GM12874 (cell line): ENCODE measurements around the gene SRGAP1.

Experiments
- TF ChIP-seq, protein P1 (sequence below): IDR thresholded peaks from 2 replicates; pipeline ENCODE4 v1.5.1; 2011; ENCODE audit warnings: low read depth, mild to moderate bottlenecking, control low read depth, low read length, moderate library complexity; ENCODE audit not compliant: insufficient read depth

The SRGAP1 gene

DNA sequence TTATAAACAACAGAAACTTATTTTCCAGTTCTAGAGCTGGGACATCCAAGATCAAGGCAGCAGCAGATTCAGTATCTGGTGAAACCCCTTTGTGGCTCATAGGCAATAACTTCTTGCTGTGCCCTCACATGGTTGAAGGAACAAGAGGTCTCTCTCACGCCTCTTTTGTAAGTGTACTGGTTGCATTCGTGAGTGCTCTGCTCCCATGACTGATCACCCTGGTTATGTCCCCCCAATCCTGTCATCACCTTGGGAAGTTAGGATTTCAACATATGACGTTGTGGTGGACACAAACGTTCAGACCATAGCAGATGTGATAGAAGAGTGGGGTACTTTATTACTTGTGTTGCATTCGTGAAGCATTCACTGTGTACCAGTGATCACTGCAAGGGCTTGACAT, 184.0 kb downstream of the SRGAP1 start:
- TF ChIP-seq, protein P1, sequence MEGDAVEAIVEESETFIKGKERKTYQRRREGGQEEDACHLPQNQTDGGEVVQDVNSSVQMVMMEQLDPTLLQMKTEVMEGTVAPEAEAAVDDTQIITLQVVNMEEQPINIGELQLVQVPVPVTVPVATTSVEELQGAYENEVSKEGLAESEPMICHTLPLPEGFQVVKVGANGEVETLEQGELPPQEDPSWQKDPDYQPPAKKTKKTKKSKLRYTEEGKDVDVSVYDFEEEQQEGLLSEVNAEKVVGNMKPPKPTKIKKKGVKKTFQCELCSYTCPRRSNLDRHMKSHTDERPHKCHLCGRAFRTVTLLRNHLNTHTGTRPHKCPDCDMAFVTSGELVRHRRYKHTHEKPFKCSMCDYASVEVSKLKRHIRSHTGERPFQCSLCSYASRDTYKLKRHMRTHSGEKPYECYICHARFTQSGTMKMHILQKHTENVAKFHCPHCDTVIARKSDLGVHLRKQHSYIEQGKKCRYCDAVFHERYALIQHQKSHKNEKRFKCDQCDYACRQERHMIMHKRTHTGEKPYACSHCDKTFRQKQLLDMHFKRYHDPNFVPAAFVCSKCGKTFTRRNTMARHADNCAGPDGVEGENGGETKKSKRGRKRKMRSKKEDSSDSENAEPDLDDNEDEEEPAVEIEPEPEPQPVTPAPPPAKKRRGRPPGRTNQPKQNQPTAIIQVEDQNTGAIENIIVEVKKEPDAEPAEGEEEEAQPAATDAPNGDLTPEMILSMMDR = no peak

DNA sequence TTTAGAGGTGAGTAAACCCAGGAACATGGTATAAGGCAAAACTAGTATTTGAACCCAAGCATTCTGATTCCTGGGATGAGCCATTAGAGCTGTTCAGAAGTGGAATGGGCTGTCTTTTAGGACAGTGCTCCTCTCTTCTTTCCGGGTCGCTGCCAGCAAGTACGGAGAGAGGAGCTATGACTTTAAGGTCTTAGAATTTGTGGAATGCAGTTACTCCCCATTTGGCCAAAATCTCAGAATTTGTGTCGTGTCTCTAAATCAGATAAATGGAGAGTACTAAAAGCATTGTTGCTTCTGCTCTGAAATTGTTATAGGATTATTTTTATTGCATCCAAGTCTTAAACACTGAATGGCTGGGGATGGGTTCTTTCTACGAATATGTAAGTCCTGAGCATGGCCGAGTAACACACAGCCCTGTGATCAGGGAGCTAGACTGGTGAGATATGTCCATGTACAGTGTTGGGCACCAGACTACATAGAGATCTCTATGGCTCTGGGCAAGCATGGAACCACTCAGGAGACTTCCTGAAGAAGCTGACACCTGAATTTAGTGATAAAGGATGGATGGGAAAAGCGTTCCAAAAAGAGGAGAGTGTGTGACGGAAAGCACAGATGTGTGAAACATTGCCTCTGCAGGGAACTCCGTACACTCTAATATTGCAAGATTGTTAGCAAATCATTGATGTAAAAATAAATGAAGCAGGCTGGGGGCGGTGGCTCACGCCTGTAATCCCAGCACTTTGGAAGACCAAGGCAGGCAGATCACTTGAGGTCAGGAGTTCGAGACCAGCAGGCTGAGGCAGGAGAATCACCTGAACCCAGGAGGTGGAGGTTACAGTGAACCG, 184.7 kb downstream of the SRGAP1 start:
- TF ChIP-seq, protein P1 = no peak

DNA sequence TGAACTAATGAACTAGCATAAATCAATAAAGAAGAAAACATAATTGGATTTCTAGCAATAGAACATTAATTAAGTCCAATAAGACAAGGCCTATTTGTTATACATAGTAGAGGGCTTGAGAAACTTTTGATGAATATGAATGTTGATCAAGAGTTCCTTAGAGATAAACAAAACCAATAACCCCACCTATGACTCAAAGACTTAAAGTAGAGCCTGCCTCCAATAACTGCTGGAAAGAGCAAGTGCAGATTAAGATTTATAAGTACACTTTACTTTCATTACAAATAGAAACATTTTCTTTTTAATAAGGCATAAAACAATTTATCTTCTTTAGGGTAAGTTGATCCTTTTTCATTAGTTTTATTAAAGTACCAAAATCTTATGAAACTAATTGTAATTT, 185.7 kb downstream of the SRGAP1 start:
- TF ChIP-seq, protein P1 = no peak

DNA sequence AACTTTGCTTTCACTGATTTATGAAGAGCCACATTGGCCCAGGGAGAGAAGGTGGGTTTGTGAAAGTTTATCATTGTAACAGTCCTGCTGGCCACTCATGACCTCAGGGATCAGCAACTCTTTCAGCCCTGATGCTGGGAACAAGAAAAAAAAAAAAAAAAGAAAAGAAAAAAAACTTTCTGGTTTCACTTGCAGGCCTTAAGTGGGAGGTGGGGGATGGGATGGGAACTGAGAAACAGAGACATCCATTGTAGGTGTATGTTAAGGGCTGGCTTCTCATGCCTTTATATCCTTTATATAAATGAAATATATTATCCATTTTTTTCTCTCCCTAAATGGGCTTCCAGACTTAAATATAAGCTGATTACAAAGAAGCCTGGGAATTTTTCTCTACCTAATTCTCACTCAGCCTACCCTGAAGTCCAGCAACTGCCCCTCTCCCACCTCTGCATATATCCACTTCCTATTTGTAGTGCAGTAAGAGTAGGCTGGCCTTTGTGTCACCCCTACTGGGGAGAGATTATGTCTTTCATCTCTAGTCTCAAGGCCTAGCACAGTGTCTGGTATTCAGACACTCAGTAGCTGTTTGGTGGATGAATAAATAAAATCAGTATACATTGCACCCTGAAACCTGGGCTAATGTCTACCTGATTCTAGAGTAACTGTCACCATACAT, 190.5 kb downstream of the SRGAP1 start:
- TF ChIP-seq, protein P1 = no peak

DNA sequence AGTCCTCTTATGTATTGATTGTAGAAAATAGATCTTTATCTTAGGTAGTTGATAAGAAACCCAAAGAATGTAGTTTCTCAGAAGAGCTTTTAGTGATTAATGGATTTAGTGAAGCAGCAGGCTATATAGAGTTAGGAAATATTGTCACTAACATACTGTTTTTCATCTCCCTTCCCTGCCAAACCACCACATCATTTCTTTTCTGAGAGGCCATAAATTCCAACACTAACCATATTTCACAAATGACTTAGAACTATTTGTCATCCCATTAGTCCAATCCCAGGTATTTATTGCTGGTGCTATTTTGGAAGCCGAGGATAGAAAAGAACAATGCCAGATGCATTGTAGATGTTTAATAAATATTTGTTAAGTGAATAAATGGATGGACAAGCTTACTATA, 191.9 kb downstream of the SRGAP1 start:
- TF ChIP-seq, protein P1 = no peak

DNA sequence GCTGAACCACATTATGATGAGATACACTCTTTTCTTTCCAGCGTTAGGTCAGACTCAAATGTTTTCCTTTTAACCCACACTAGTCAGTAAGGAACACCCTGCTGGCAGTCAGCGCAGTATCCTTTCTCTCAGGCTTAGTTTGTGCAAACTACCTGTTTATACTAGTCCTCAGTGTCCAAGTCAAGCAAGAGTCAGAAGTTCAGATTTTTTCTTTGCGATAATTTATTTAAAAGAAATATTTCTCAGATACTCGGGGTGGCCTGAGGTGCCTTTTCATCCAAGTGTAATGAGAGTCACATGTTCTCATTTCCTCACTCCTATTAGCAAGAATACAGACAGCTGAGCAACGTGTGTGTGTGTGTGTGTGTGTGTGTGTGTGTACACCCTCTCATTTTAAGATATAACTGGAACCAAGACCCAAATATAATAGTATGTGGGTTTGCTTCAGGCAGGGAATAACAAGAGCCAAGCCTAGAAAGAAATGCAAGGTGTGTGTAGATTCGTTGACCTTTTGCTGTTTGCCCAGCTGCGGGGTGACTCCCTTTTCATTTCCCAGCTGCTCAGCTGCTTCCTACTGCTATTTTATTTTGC, 194.9 kb downstream of the SRGAP1 start:
- TF ChIP-seq, protein P1 = no peak

DNA sequence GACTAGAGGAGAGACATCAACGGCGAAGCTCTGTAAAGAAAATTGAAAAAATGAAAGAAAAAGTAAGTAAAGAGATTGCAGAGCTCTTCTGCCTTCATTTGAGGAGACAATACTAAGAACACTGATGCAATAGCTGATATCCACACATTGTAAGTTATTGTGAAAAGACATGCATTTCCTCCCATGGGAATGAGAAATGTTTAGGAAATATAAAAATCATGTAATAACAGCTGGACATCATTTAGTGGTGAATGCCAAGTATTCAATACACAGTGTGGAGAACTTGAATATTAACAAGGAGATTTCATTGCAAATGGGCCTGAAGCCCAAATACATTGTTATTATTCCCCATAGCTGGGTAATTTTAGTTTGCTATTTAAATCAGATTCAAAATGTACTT, 198.4 kb downstream of the SRGAP1 start:
- TF ChIP-seq, protein P1 = no peak
